ENCODE data around the gene KIAA0930.
"Not testable (repeated sequence)": the region's sequence is repeated elsewhere in the genome, so short reads cannot be mapped to it uniquely, and the experiment has no call there.

The KIAA0930 gene

GRCh38 chr22:45262931-45263462, 22.3 kb upstream of the KIAA0930 start:
- no peak for DNase-seq (ENCODE audit: low read depth)

GRCh38 chr22:45262195-45262930, 21.7 kb upstream of the KIAA0930 start:
- no peak for DNase-seq (ENCODE audit: low read depth)

- no peak for DNase-seq (ENCODE audit: low read depth)
Observed at GRCh38 chr22:45261407-45262088, 20.9 kb upstream of the KIAA0930 start.

GRCh38 chr22:45260395-45260759, 19.7 kb upstream of the KIAA0930 start:
- DNase-seq (ENCODE audit: low read depth) = not testable (repeated sequence)

GRCh38 chr22:45259754-45260394, 19.2 kb upstream of the KIAA0930 start:
- no peak for DNase-seq (ENCODE audit: low read depth)

- DNase-seq (ENCODE audit: low read depth) = not testable (repeated sequence)
Observed at GRCh38 chr22:45257941-45258340, 17.2 kb upstream of the KIAA0930 start.

- no peak for DNase-seq (ENCODE audit: low read depth)
Observed at GRCh38 chr22:45254789-45255278, 14.1 kb upstream of the KIAA0930 start.

GRCh38 chr22:45254388-45254787, 13.7 kb upstream of the KIAA0930 start:
- no peak for DNase-seq (ENCODE audit: low read depth)

- DNase-seq (ENCODE audit: low read depth) = no peak
Observed at GRCh38 chr22:45253039-45253641, 12.4 kb upstream of the KIAA0930 start.

GRCh38 chr22:45251825-45252224, 11.1 kb upstream of the KIAA0930 start:
- DNase-seq (ENCODE audit: low read depth) = no peak

- no peak for DNase-seq (ENCODE audit: low read depth)
Observed at GRCh38 chr22:45248832-45249561, 8.3 kb upstream of the KIAA0930 start.

- no peak for DNase-seq (ENCODE audit: low read depth)
Observed at GRCh38 chr22:45246060-45246985, 5.6 kb upstream of the KIAA0930 start.

GRCh38 chr22:45244916-45245315, 4.2 kb upstream of the KIAA0930 start:
- no peak for DNase-seq (ENCODE audit: low read depth)

- no peak for DNase-seq (ENCODE audit: low read depth)
Observed at GRCh38 chr22:45242778-45243191, 2.1 kb upstream of the KIAA0930 start.

GRCh38 chr22:45240104-45240809, 437 bp downstream of the KIAA0930 start:
- DNase-seq (ENCODE audit: low read depth) = no peak

GRCh38 chr22:45239681-45240051, 1.0 kb downstream of the KIAA0930 start:
- DNase-seq (ENCODE audit: low read depth) = no peak

- DNase-seq (ENCODE audit: low read depth) = no peak
Observed at GRCh38 chr22:45238957-45239680, 1.6 kb downstream of the KIAA0930 start.

GRCh38 chr22:45238076-45238956, 2.4 kb downstream of the KIAA0930 start:
- DNase-seq (ENCODE audit: low read depth) = no peak

Data from stimulated activated CD8-positive, alpha-beta memory T cell treated with anti-CD3 and anti-CD28 coated beads, Interleukin-15, amount 100 ng/mL, for 1 hour (primary cell).